Measurements from ENCODE around the gene KCNC1. TPM values are rescaled to one million over a fixed set of nuclear protein-coding genes. Genes with fewer than 3 reads are reported as not detected.
A peak's percentile ranks its signal among the peaks of the same experiment; 100 is the strongest.

KCNC1 gene
- total and polyA plus RNA-seq, 2 of the 13 experiments (the other 11 are each of a cell fraction or from before 2014, with no cell fraction given) = 0.01 to 0.04 TPM

DNA sequence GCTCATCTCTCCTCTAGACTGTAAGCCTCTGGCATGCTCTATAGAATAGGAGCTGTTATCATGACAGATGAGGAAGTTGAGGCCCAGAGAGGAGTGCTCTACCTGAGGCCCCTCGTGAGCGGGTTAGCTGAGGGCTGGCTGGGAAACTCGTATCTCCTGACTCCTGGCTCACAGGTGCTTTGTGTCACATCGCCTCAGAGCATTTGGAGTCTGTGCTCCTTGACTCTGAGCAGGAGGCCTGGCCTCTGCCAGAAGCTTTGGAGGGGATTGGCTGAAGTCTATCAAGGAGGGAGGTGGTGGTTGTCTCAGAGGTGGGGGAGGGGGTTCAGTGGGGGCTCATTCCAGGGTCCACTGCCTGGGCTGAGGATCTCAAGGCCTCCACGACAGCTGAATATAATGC, 7.4 kb downstream of the KCNC1 start:
- BruUV-seq (replicated peaks) = no TSS peak
- no peak for TF ChIP-seq ZMYM2 (CRISPR knock-in tag; IDR thresholded peaks at IDR 0.05)
- TF ChIP-seq, protein P1, sequence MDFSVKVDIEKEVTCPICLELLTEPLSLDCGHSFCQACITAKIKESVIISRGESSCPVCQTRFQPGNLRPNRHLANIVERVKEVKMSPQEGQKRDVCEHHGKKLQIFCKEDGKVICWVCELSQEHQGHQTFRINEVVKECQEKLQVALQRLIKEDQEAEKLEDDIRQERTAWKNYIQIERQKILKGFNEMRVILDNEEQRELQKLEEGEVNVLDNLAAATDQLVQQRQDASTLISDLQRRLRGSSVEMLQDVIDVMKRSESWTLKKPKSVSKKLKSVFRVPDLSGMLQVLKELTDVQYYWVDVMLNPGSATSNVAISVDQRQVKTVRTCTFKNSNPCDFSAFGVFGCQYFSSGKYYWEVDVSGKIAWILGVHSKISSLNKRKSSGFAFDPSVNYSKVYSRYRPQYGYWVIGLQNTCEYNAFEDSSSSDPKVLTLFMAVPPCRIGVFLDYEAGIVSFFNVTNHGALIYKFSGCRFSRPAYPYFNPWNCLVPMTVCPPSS (IDR thresholded peaks at IDR 0.05) = no peak
- TF ChIP-seq ZNF879 (CRISPR knock-in tag; IDR thresholded peaks at IDR 0.05) = no peak
- TF ChIP-seq ZNF282 (IDR thresholded peaks at IDR 0.05; ENCODE audit: partially characterized antibody) = no peak
- TF ChIP-seq ZNF572 (CRISPR knock-in tag; IDR thresholded peaks at IDR 0.05) = no peak
- H3K27ac ChIP-seq (ENCODE audit: extremely low read length, insufficient read depth, low read length) = no peak overlapping the region
- ATAC-seq (no peak), FAIRE-seq (no peak), DNase-seq (ENCODE audit: low spot score) (no peak)
- H3K9me3 ChIP-seq (ENCODE audit: low read length) = no peaks in the 10 kb centered on the region
- H3K27me3 ChIP-seq (ENCODE audit: control insufficient read depth in 1 of 2, insufficient read depth in 2 of 2, low read length in 2 of 2) = peaks cover 2 to 50% of the 10 kb centered on the region in 2 experiments; a peak in 3 of 5 replicates
- H3K9ac ChIP-seq (ENCODE audit: insufficient read depth, low read depth, low read length) = no peak overlapping the region
- POLR2A ChIA-PET = no interaction called here
- 30% methylated on average over 4 of the region's 5 CpGs for WGBS (ENCODE audit: low lambda C conversion rate)
- no peak overlapping the region for H2AFZ ChIP-seq (ENCODE audit: low read length)
- no peak overlapping the region for H3K4me2 ChIP-seq (ENCODE audit: low read depth, low read length)
- intact Hi-C loops (cut with micrococcal nuclease; ENCODE audit: unreplicated experiment) = no loop called here
- H3K4me1 ChIP-seq (ENCODE audit: insufficient read depth, low read length) = peaks cover 9% of the 10 kb centered on the region
- H3K79me2 ChIP-seq (ENCODE audit: insufficient read depth, low read length) = no peaks in the 10 kb centered on the region
- H4K20me1 ChIP-seq (ENCODE audit: insufficient read depth, low read length) = no peaks in the 10 kb centered on the region; the same call in 1 of the 2 replicates
- H3K36me3 ChIP-seq (replicated peaks in 1 of 2; ENCODE audit: control insufficient read depth in 1 of 2, insufficient read depth in 2 of 2, low read length in 2 of 2) = no peaks in the 10 kb centered on the region
- CTCF ChIA-PET (ENCODE audit: low intra/inter-chr PET ratio, low total read pairs) = interaction anchor here (1.3 kb wide), 1 partner anchor 12 kb away, joined by 3 read pairs; no protein-coding TSS in a partner anchor
- no peak overlapping the region for H3K4me3 ChIP-seq (replicated peaks in 1 of 3; ENCODE audit: insufficient read depth in 1 of 3, low read depth in 2 of 3, low read length in 3 of 3)
- in situ Hi-C loops (cut with HindIII; ENCODE audit: extremely low pct_ligation_motif_present, low pct_unique_long_range_greater_than_20kb) = no loop called here

DNA sequence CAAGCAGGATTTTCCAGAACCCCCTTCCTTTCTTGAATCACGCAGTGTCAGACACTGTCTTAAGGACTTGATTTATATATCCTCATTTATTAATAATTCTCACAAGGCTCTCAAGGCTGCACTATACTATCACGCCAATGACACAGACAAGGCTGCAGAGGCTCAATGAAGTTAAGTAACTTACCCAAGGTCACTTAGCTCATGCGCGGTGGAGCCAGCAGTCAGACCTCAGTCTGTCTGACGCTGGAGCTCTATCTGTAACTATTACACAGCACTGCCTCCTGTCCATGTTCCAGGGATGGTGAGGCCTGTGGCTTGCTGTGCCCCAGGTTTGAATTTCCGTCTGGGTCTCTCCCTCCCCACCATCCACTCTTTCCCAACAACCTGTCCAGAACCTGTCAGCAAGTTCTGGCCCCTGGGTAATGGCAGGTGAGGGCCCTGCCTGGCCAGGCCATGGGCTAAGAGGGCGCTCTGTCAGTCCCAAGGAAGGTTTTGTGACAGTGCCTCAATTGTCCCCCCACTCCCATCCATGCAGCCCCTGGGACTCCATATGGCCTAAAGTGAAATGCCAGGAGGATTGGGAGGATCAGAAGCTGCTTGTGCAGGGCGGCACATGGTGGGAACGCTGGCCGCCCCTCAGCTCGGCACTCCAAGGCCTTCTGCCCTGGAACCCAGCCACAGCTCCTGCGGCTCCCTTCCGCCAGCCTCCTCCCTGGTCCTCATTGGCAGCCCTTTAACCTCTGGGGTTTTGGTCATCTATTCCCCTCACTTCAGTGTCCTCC, 8.6 kb downstream of the KCNC1 start:
- in situ Hi-C loops (cut with HindIII; ENCODE audit: extremely low pct_ligation_motif_present, low pct_unique_long_range_greater_than_20kb) = no loop called here
- CTCF ChIA-PET (ENCODE audit: low intra/inter-chr PET ratio, low total read pairs) = interaction anchor here (1.3 kb wide), 1 partner anchor 13 kb away, joined by 3 read pairs; no protein-coding TSS in a partner anchor
- TF ChIP-seq ZNF7 (CRISPR knock-in tag; IDR thresholded peaks at IDR 0.05) (no peak), ZNF101 (CRISPR knock-in tag; IDR thresholded peaks at IDR 0.05; ENCODE audit: borderline replicate concordance, low read depth) (no peak), MYC (CRISPR knock-in tag; IDR thresholded peaks at IDR 0.05; ENCODE audit: borderline replicate concordance) (no peak), ZNF75D (CRISPR knock-in tag; IDR thresholded peaks at IDR 0.05; ENCODE audit: borderline replicate concordance) (no peak)
- TF ChIP-seq, protein P2, sequence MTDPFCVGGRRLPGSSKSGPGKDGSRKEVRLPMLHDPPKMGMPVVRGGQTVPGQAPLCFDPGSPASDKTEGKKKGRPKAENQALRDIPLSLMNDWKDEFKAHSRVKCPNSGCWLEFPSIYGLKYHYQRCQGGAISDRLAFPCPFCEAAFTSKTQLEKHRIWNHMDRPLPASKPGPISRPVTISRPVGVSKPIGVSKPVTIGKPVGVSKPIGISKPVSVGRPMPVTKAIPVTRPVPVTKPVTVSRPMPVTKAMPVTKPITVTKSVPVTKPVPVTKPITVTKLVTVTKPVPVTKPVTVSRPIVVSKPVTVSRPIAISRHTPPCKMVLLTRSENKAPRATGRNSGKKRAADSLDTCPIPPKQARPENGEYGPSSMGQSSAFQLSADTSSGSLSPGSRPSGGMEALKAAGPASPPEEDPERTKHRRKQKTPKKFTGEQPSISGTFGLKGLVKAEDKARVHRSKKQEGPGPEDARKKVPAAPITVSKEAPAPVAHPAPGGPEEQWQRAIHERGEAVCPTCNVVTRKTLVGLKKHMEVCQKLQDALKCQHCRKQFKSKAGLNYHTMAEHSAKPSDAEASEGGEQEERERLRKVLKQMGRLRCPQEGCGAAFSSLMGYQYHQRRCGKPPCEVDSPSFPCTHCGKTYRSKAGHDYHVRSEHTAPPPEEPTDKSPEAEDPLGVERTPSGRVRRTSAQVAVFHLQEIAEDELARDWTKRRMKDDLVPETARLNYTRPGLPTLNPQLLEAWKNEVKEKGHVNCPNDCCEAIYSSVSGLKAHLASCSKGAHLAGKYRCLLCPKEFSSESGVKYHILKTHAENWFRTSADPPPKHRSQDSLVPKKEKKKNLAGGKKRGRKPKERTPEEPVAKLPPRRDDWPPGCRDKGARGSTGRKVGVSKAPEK (CRISPR knock-in tag; IDR thresholded peaks at IDR 0.05; ENCODE audit: borderline replicate concordance) = no peak

More for the DNA sequence above, 8.6 kb downstream of the KCNC1 start:
- peaks cover 2 to 45% of the 10 kb centered on the region in 2 experiments; a peak in 3 of 5 replicates for H3K27me3 ChIP-seq (ENCODE audit: control insufficient read depth in 1 of 2, insufficient read depth in 2 of 2, low read length in 2 of 2)
- H3K27ac ChIP-seq (ENCODE audit: extremely low read length, insufficient read depth, low read length) = no peak overlapping the region
- H3K4me3 ChIP-seq (replicated peaks in 1 of 3; ENCODE audit: insufficient read depth in 1 of 3, low read depth in 2 of 3, low read length in 3 of 3) = no peak overlapping the region
- ATAC-seq (peak; percentile 36; the same call in 2 of the 3 replicates), FAIRE-seq (no peak), DNase-seq (ENCODE audit: low spot score) (no peak)
- 52% methylated on average over 12 of the region's 13 CpGs for WGBS (ENCODE audit: low lambda C conversion rate)
- BruUV-seq (replicated peaks) = no TSS peak
- no peak overlapping the region for H3K4me2 ChIP-seq (ENCODE audit: low read depth, low read length)
- H3K4me1 ChIP-seq (ENCODE audit: insufficient read depth, low read length) = peaks cover 9% of the 10 kb centered on the region
- no peaks in the 10 kb centered on the region for H4K20me1 ChIP-seq (ENCODE audit: insufficient read depth, low read length)
- no peaks in the 10 kb centered on the region for H3K79me2 ChIP-seq (ENCODE audit: insufficient read depth, low read length)
- intact Hi-C loops (cut with micrococcal nuclease; ENCODE audit: unreplicated experiment) = no loop called here
- H3K9me3 ChIP-seq (ENCODE audit: low read length) = no peaks in the 10 kb centered on the region
- POLR2A ChIA-PET = no interaction called here
- no peaks in the 10 kb centered on the region for H3K36me3 ChIP-seq (replicated peaks in 1 of 2; ENCODE audit: control insufficient read depth in 1 of 2, insufficient read depth in 2 of 2, low read length in 2 of 2)
- no peak overlapping the region for H3K9ac ChIP-seq (ENCODE audit: insufficient read depth, low read depth, low read length)
- no peak overlapping the region for H2AFZ ChIP-seq (ENCODE audit: low read length)

Measured in HepG2 (cell line).